HEK293 (cell line): ENCODE data around the gene CHCHD5.

ENCODE experiments used
- CTCF ChIA-PET: fragments of 350-600 bp; formaldehyde crosslinking; extraction: SDS; loops from one replicate; lab custom pipeline; 2021; ENCODE audit warnings: antibody characterized with exemption; lab: Yijun Ruan, JAX
- POLR2A ChIA-PET: fragments of 300-600 bp; formaldehyde crosslinking; extraction: SDS; loops from one replicate; lab custom pipeline; 2020; ENCODE audit warnings: antibody characterized with exemption, inconsistent platforms; lab: Yijun Ruan, JAX
- H3K27ac ChIP-seq: fragments of 200-500 bp; sonication (Bioruptor generic); 2 replicates; pipeline ENCODE4 v1.5.1; 2014; ENCODE audit warnings: low read depth, low read length, control low read depth, inconsistent platforms; ENCODE audit errors: extremely low read depth
- H3K36me3 ChIP-seq, 2 experiments: fragments of 200-500 bp in 1 of 2; sonication (Bioruptor generic) in 1 of 2; 1 replicate in 1 of 2; 2 replicates in 1 of 2; pipeline ENCODE4 v1.5.1; 2014 to 2017; ENCODE audit warnings: inconsistent platforms in 2 of 2, low read length in 2 of 2; ENCODE audit not compliant: control insufficient read depth in 2 of 2, insufficient read depth in 1 of 2
- H3K4me1 ChIP-seq: fragments of 200-500 bp; sonication (Bioruptor generic); 2 replicates; pipeline ENCODE4 v1.5.1; 2014; ENCODE audit warnings: mild to moderate bottlenecking, low read length, inconsistent platforms; ENCODE audit not compliant: control insufficient read depth, insufficient read depth
- H3K4me3 ChIP-seq: 2 replicates; pipeline ENCODE4 v1.5.1; 2011; ENCODE audit warnings: low read depth, mild to moderate bottlenecking, control low read depth, low read length, moderate library complexity
- H3K9me3 ChIP-seq: fragments of 200-500 bp; sonication (Bioruptor generic); 2 replicates; pipeline ENCODE4 v1.5.1; 2014; ENCODE audit warnings: low read depth, low read length, inconsistent platforms; ENCODE audit not compliant: control insufficient read depth, insufficient read depth
- BCL11B ChIP-seq: fragments of 450-650 bp; formaldehyde crosslinking; IDR thresholded peaks from 2 replicates; pipeline ENCODE4 v1.5.1; 2016; ENCODE audit warnings: low read depth, missing biosample characterization, missing genetic modification characterization
- IKZF3 ChIP-seq: fragments of 450-650 bp; IDR thresholded peaks from 2 replicates; pipeline ENCODE4 v1.5.0; 2018; ENCODE audit warnings: missing biosample characterization, mild to moderate bottlenecking, missing genetic modification characterization, moderate library complexity
- KLF1 ChIP-seq: fragments of 450-650 bp; formaldehyde crosslinking; IDR thresholded peaks from 2 replicates; pipeline ENCODE4 v1.5.1; 2016; ENCODE audit warnings: missing biosample characterization, missing genetic modification characterization
- PRDM1 ChIP-seq: fragments of 450-650 bp; formaldehyde crosslinking; IDR thresholded peaks from 2 replicates; pipeline ENCODE4; 2016; ENCODE audit warnings: missing biosample characterization, missing genetic modification characterization
- PRDM4 ChIP-seq: fragments of 450-650 bp; formaldehyde crosslinking; IDR thresholded peaks from 2 replicates; pipeline ENCODE4 v1.5.1; 2017; ENCODE audit warnings: missing biosample characterization, missing genetic modification characterization
- ZBTB26 ChIP-seq: fragments of 450-650 bp; formaldehyde crosslinking; optimal IDR thresholded peaks from 2 replicates; pipeline ENCODE3; 2016; ENCODE audit warnings: missing biosample characterization, mild to moderate bottlenecking, missing genetic modification characterization
- ZFP37 ChIP-seq: fragments of 450-650 bp; formaldehyde crosslinking; IDR thresholded peaks from 2 replicates; pipeline ENCODE4 v1.5.1; 2016; ENCODE audit warnings: missing biosample characterization, missing genetic modification characterization
- ZIC2 ChIP-seq: fragments of 450-650 bp; formaldehyde crosslinking; IDR thresholded peaks from 2 replicates; pipeline ENCODE4 v1.5.1; 2016; ENCODE audit warnings: missing biosample characterization, missing genetic modification characterization
- ZNF23 ChIP-seq: fragments of 450-650 bp; formaldehyde crosslinking; IDR thresholded peaks from 2 replicates; pipeline ENCODE4 v1.5.1; 2016; ENCODE audit warnings: missing biosample characterization, missing genetic modification characterization, borderline replicate concordance
- ZNF266 ChIP-seq: fragments of 450-650 bp; formaldehyde crosslinking; IDR thresholded peaks from 2 replicates; pipeline ENCODE4 v1.5.1; 2016; ENCODE audit warnings: missing biosample characterization, missing genetic modification characterization, low read depth
- ZNF324 ChIP-seq: fragments of 450-650 bp; formaldehyde crosslinking; IDR thresholded peaks from 2 replicates; pipeline ENCODE4 v1.5.1; 2016; ENCODE audit warnings: missing biosample characterization, missing genetic modification characterization
- ZNF488 ChIP-seq: fragments of 450-650 bp; formaldehyde crosslinking; IDR thresholded peaks from 2 replicates; pipeline ENCODE4 v1.5.1; 2016; ENCODE audit warnings: missing biosample characterization, missing genetic modification characterization
- ZNF514 ChIP-seq: fragments of 450-650 bp; formaldehyde crosslinking; IDR thresholded peaks from 2 replicates; pipeline ENCODE4 v1.5.1; 2016; ENCODE audit warnings: missing biosample characterization, missing genetic modification characterization
- ZNF544 ChIP-seq: fragments of 450-650 bp; formaldehyde crosslinking; IDR thresholded peaks from 2 replicates; pipeline ENCODE4 v1.5.0; 2017; ENCODE audit warnings: missing biosample characterization, missing genetic modification characterization
- ZNF558 ChIP-seq: fragments of 450-650 bp; formaldehyde crosslinking; IDR thresholded peaks from 2 replicates; pipeline ENCODE4 v1.5.1; 2016; ENCODE audit warnings: missing biosample characterization, missing genetic modification characterization
- ZNF670 ChIP-seq: fragments of 450-650 bp; formaldehyde crosslinking; IDR thresholded peaks from 2 replicates; pipeline ENCODE4 v1.5.1; 2016; ENCODE audit warnings: missing biosample characterization, missing genetic modification characterization, low read depth
- TF ChIP-seq, protein P1 (sequence below): fragments of 450-650 bp; formaldehyde crosslinking; IDR thresholded peaks from 2 replicates; pipeline ENCODE4 v1.5.1; 2016; ENCODE audit warnings: missing biosample characterization, missing genetic modification characterization, borderline replicate concordance
- TF ChIP-seq, protein P2 (sequence below): fragments of 450-650 bp; formaldehyde crosslinking; IDR thresholded peaks from 2 replicates; pipeline ENCODE4 v1.5.1; 2016; ENCODE audit warnings: missing biosample characterization, missing genetic modification characterization

The CHCHD5 gene

DNA sequence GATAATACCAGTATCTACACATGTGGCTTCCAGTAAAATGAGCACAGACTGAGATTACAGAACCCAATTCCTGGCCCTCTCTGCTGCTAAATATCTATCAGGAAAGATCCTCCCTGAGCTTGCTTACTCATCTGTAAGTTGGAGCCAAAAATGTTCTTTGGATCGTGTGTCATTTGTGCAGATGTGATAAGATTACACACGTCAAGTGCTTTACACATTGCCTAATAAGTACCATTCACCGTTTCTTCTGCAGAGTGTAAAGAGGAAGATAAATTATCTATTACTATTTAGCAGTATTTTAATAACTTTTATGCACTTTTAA, 38.1 kb downstream of the CHCHD5 start (continued):
- TF ChIP-seq ZNF544 (no peak), ZNF23 (no peak), IKZF3 (tag by site-specific recombination) (no peak)

DNA sequence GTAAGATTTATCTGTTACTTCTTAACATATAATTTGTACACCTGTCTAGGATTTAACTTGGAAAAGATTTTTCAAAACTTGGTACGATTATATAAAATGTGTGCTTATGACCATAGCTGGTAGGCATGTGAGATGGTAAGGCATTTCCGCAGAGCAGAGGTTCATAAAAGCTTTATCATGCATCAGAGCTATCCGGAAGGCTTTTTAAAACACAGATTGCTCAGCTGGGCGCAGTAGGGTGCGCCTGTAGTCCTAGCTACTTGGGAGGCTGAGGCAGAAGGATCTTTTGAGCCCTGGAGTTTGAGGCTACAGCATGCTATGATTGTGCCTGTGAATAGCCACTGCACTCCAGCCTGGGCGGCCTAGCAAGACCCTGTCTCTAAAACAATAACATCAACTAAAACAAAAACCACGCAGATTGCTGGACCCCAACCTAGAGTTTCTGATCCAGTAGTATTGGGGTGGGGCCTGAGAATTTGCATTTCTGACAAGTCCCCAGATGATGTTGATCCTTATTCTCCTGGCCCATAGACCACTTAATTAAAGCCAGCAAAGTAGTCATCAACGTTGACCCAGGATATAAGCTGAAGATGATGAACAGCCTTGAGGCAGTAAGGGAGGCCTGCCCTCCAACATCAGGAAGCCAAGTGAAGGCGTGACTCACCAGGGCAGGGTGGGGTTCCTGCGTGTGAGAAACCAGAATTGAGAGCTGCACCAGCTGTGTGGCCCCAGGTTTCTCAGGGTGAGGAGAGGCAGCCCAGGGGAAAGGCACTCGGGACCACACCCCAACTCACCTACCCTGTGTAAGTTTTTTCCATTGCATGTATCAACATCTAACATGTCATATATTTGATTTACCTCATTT, 39.7 kb downstream of the CHCHD5 start:
- no peak overlapping the region for H3K27ac ChIP-seq
- H3K9me3 ChIP-seq: no peaks in the 10 kb centered on the region
- ChIA-PET POLR2A (interaction anchor here (1.0 kb wide), 1 partner anchor 21 kb away, joined by 7 read pairs; the partner anchor contains the start of gene SLC20A1), CTCF (interaction anchor here (0.6 to 13.3 kb wide), 5 partner anchors 24 to 503 kb away, joined by 3 to 204 read pairs (median 5); no protein-coding TSS in a partner anchor)
- no peak overlapping the region for H3K4me3 ChIP-seq
- H3K4me1 ChIP-seq: no peaks in the 10 kb centered on the region
- no peaks in the 10 kb centered on the region for H3K36me3 ChIP-seq
- TF ChIP-seq, protein P1, sequence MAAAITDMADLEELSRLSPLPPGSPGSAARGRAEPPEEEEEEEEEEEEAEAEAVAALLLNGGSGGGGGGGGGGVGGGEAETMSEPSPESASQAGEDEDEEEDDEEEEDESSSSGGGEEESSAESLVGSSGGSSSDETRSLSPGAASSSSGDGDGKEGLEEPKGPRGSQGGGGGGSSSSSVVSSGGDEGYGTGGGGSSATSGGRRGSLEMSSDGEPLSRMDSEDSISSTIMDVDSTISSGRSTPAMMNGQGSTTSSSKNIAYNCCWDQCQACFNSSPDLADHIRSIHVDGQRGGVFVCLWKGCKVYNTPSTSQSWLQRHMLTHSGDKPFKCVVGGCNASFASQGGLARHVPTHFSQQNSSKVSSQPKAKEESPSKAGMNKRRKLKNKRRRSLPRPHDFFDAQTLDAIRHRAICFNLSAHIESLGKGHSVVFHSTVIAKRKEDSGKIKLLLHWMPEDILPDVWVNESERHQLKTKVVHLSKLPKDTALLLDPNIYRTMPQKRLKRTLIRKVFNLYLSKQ: no peak
- 0 out of 2 replicates have a peak, but pooled peaks have one; percentile 8 for TF ChIP-seq ZIC2 (tag by site-specific recombination)
- no peak for TF ChIP-seq ZNF488 (tag by site-specific recombination)
- TF ChIP-seq BCL11B: no peak
- peak; percentile 18; the same call in 1 of the 2 replicates for TF ChIP-seq KLF1 (tag by site-specific recombination)
- TF ChIP-seq, protein P2, sequence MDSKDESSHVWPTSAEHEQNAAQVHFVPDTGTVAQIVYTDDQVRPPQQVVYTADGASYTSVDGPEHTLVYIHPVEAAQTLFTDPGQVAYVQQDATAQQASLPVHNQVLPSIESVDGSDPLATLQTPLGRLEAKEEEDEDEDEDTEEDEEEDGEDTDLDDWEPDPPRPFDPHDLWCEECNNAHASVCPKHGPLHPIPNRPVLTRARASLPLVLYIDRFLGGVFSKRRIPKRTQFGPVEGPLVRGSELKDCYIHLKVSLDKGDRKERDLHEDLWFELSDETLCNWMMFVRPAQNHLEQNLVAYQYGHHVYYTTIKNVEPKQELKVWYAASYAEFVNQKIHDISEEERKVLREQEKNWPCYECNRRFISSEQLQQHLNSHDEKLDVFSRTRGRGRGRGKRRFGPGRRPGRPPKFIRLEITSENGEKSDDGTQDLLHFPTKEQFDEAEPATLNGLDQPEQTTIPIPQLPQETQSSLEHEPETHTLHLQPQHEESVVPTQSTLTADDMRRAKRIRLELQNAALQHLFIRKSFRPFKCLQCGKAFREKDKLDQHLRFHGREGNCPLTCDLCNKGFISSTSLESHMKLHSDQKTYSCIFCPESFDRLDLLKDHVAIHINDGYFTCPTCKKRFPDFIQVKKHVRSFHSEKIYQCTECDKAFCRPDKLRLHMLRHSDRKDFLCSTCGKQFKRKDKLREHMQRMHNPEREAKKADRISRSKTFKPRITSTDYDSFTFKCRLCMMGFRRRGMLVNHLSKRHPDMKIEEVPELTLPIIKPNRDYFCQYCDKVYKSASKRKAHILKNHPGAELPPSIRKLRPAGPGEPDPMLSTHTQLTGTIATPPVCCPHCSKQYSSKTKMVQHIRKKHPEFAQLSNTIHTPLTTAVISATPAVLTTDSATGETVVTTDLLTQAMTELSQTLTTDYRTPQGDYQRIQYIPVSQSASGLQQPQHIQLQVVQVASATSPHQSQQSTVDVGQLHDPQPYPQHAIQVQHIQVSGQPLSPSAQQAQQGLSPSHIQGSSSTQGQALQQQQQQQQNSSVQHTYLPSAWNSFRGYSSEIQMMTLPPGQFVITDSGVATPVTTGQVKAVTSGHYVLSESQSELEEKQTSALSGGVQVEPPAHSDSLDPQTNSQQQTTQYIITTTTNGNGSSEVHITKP (tag by site-specific recombination): no peak
- TF ChIP-seq PRDM1: 0 out of 2 replicates have a peak, but pooled peaks have one; percentile 7

DNA sequence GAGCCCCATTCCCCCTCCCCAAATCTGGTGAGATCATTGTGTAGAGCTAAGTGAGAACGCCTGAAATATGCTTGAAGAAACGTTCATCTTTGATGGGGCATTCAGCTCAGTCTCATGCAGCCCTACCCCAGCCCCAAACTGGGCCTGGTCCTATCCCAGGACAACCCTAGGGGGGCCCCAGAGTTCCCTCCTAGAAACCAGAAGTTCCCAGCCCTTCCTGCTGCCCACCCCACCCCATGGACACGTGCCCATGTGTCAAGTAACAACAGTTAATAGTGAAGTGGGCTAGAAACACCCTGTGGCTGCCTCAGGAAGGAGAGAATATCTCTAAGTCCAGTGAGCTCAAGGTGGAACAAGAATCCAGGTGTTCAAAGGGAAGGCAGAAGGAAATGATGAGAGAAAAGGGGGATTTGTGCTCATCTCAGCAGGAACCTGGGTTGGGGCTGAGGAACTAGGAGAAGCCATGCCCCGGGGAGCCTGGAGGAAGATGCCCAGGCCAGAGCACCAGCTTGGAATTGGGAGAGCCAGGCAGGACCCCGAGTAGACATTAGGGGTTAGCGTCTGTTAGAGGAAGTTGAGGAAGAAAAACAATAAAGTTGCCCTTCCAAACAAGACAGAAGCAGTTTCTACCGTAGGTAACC, 41.2 kb downstream of the CHCHD5 start:
- CTCF ChIA-PET: interaction anchor here (0.7 to 13.3 kb wide), 23 partner anchors 10 to 335 kb away, joined by 3 to 204 read pairs (median 5); partner anchors contain the start of gene SLC20A1
- Histone ChIP-seq H3K4me3 (no peak overlapping the region), H3K4me1 (peaks cover 2% of the 10 kb centered on the region; the same call in 1 of the 2 replicates), H3K36me3 (no peaks in the 10 kb centered on the region), H3K27ac (no peak overlapping the region), H3K9me3 (no peaks in the 10 kb centered on the region)
- POLR2A ChIA-PET: interaction anchor here (1.0 kb wide), 1 partner anchor 20 kb away, joined by 7 read pairs; the partner anchor contains the start of gene SLC20A1
- TF ChIP-seq ZNF324 (tag by site-specific recombination) (no peak), ZNF266 (no peak), ZNF514 (tag by site-specific recombination) (no peak), ZNF558 (tag by site-specific recombination) (no peak), PRDM4 (tag by site-specific recombination) (no peak), ZFP37 (no peak), ZBTB26 (tag by site-specific recombination) (no peak), ZNF670 (tag by site-specific recombination) (no peak)
